Stomach (tissue), 9 donors: ENCODE measurements around the gene FAM209A. TPM values are rescaled to one million over a fixed set of nuclear protein-coding genes. Genes with fewer than 3 reads are reported as not detected.

Source experiments
- DNase-seq, 2 donors: peaks; one replicate each; pipeline versions ENCODE4 v3.0.0 to v3.0.0-alpha.2; 2013 to 2019
- H3K27ac ChIP-seq, 5 donors: fragments of 200-600 bp in 4 of 5; sonication (generic) in 4 of 5; one replicate each; pipeline ENCODE4 v1.5.1; 2013 to 2019; ENCODE audit warnings: mild to moderate bottlenecking in 1 of 5, moderate library complexity in 1 of 5
- H3K27me3 ChIP-seq, 3 donors: fragments of 200-600 bp; sonication (generic); one replicate each; pipeline ENCODE4 v1.5.1; 2017 to 2019; ENCODE audit warnings: mixed run types in 1 of 3
- H3K36me3 ChIP-seq, 4 donors: fragments of 200-600 bp; sonication (generic); 1 replicate in 3 of 4; 2 replicates in 1 of 4; pipeline ENCODE4 v1.5.1; 2016 to 2019
- H3K4me1 ChIP-seq, 4 donors: fragments of 200-600 bp; sonication (generic); one replicate each; pipeline ENCODE4 v1.5.1; 2016 to 2019
- H3K4me3 ChIP-seq, 4 donors: fragments of 200-600 bp; sonication (generic) in 3 of 4; one replicate each; pipeline ENCODE4 v1.5.1; 2016 to 2019; ENCODE audit warnings: mild to moderate bottlenecking in 1 of 4
- H3K9me3 ChIP-seq, 4 donors: fragments of 200-600 bp; sonication (generic); one replicate each; pipeline ENCODE4 v1.5.1; 2016 to 2019
- CTCF ChIP-seq, 7 experiments: fragments of 450-650 bp in 4 of 7; fragments of 200-600 bp in 3 of 7; sonication (generic) in 3 of 7; IDR thresholded peaks; one replicate each; pipeline ENCODE4 v1.5.1; 2016 to 2019; ENCODE audit warnings: antibody characterized with exemption in 7 of 7, control low read depth in 2 of 7, mild to moderate bottlenecking in 1 of 7
- EP300 ChIP-seq: sonication (generic); formaldehyde crosslinking; IDR thresholded peaks from one replicate; pipeline ENCODE4 v1.6.1; 2017; ENCODE audit warnings: antibody characterized with exemption
- POLR2A ChIP-seq, 4 donors: fragments of 450-650 bp; IDR thresholded peaks; one replicate each; pipeline ENCODE4 v1.6.1; 2016; ENCODE audit warnings: antibody characterized with exemption in 4 of 4, control low read depth in 2 of 4, mild to moderate bottlenecking in 1 of 4, moderate library complexity in 1 of 4
- POLR2AphosphoS5 ChIP-seq, 3 donors: sonication (generic); formaldehyde crosslinking; IDR thresholded peaks; one replicate each; pipeline ENCODE4 v1.6.1; 2016; ENCODE audit warnings: antibody characterized with exemption in 3 of 3
- WGBS, 5 donors: extraction: QIAGEN DNeasy Blood & Tissue Kit in 3 of 5; methylation state at CpG; one replicate each; pipeline versions ENCODE4 v1.1.5 to v1.1.7; 2013 to 2018; 5-methylcytosine and 5-hydroxymethylcytosine counted together
- intact Hi-C: fragments of 100-400 bp; cut with DNase I; formaldehyde crosslinking; loops from one replicate; pipeline ENCODE4 v1.15.1; 2023; ENCODE audit warnings: low total_unique reads
- polyA plus RNA-seq, 3 donors: library from polyadenylated mRNA; stranded (reverse); fragments of 200-250 nt; gene quantifications; one replicate each; pipeline ENCODE4 v1.2.3, GENCODE V29; 2013
- total RNA-seq, 5 donors: library from RNA; depleted of rRNA; stranded (reverse); fragments of >200 nt; gene quantifications; one replicate each; pipeline versions ENCODE4 v1.1.0 to v1.2.3, GENCODE V29; 2014 to 2016
- donor health status: healthy with polysubstance abuse.
- donor health status: Bipolar disorder and iron deficiency.
- donor health status: healthy.

Gene FAM209A
- total and polyA plus RNA-seq, 8 donors, result 0.38 to 0.73 (median 0.44) TPM; not detected in 5

GRCh38 chr20:56503916-56504315, 20.6 kb upstream of the FAM209A start:
- Histone ChIP-seq H3K9me3 (no peaks in the 10 kb centered on the region), H3K36me3 (peaks cover 0 to 50% (median 44%) of the 10 kb centered on the region in 4 donors), H3K4me3 (no peak overlapping the region), H3K4me1 (no peaks in the 10 kb centered on the region), H3K27me3 (no peaks in the 10 kb centered on the region), H3K27ac (no peak overlapping the region)
- DNase-seq, result no peak
- 92 to 100% (median 94%) methylated on average over 4 to 8 of the region's 8 CpGs for WGBS, 5 donors
- intact Hi-C loops, result no loop called here
- TF ChIP-seq POLR2A (IDR thresholded peaks at IDR 0.05) (no peak), POLR2AphosphoS5 (IDR thresholded peaks at IDR 0.05) (no peak), EP300 (no peak), CTCF (IDR thresholded peaks at IDR 0.05) (no peak)

GRCh38 chr20:56504373-56505005, 20.1 kb upstream of the FAM209A start:
- no peak overlapping the region for H3K27ac ChIP-seq
- H3K9me3 ChIP-seq, result no peaks in the 10 kb centered on the region
- no peak for DNase-seq
- no peak overlapping the region for H3K4me3 ChIP-seq
- intact Hi-C loops, result no loop called here
- H3K36me3 ChIP-seq, result peaks cover 0 to 50% (median 44%) of the 10 kb centered on the region in 4 donors
- TF ChIP-seq POLR2AphosphoS5 (IDR thresholded peaks at IDR 0.05) (no peak), POLR2A (IDR thresholded peaks at IDR 0.05) (no peak), EP300 (no peak), CTCF (IDR thresholded peaks at IDR 0.05) (no peak)
- H3K27me3 ChIP-seq, result no peaks in the 10 kb centered on the region
- 87 to 92% (median 90%) methylated on average over 9 of the region's 9 CpGs for WGBS, 5 donors
- H3K4me1 ChIP-seq, result no peaks in the 10 kb centered on the region

GRCh38 chr20:56506103-56506502, 18.4 kb upstream of the FAM209A start:
- H3K4me3 ChIP-seq, result no peak overlapping the region
- WGBS, 5 donors, result 58 to 71% (median 61%) methylated on average over 3 of the region's 3 CpGs
- H3K9me3 ChIP-seq, result no peaks in the 10 kb centered on the region
- intact Hi-C loops, result no loop called here
- TF ChIP-seq CTCF (IDR thresholded peaks at IDR 0.05), result no peak
- no peak for TF ChIP-seq POLR2A (IDR thresholded peaks at IDR 0.05)
- no peak for TF ChIP-seq POLR2AphosphoS5 (IDR thresholded peaks at IDR 0.05)
- TF ChIP-seq EP300, result no peak
- DNase-seq, result no peak
- H3K36me3 ChIP-seq, result peaks cover 0 to 39% (median 31%) of the 10 kb centered on the region in 4 donors
- no peaks in the 10 kb centered on the region for H3K4me1 ChIP-seq
- no peaks in the 10 kb centered on the region for H3K27me3 ChIP-seq
- no peak overlapping the region for H3K27ac ChIP-seq

- Histone ChIP-seq H3K36me3 (peaks cover 10 to 64% (median 59%) of the 10 kb centered on the region in 4 donors), H3K27me3 (no peaks in the 10 kb centered on the region), H3K4me1 (peaks cover 0 to 18% (median 0%) of the 10 kb centered on the region in 4 donors), H3K27ac (no peak overlapping the region), H3K9me3 (no peaks in the 10 kb centered on the region), H3K4me3 (no peak overlapping the region)
- intact Hi-C loops, result no loop called here
- DNase-seq, result no peak
- TF ChIP-seq POLR2AphosphoS5 (IDR thresholded peaks at IDR 0.05), result no peak
- no peak for TF ChIP-seq CTCF (IDR thresholded peaks at IDR 0.05)
- no peak for TF ChIP-seq POLR2A (IDR thresholded peaks at IDR 0.05)
- TF ChIP-seq EP300, result no peak
- WGBS, 5 donors, result 95 to 97% (median 97%) methylated on average over 10 of the region's 10 CpGs
These were observed 12.6 kb upstream of the FAM209A start for GRCh38 chr20:56511926-56512325.
